SU-DHL-6 (cell line): ENCODE measurements around the gene OR51V1.

Source experiments
- H2AFZ ChIP-seq: fragments of 200-600 bp; sonication (generic); 2 replicates; pipeline ENCODE4 v1.6.1; 2014; ENCODE audit warnings: low read depth, mild to moderate bottlenecking, moderate library complexity, mixed read lengths, antibody characterized with exemption, low read length; ENCODE audit not compliant: severe bottlenecking
- H3F3A ChIP-seq: fragments of 200-600 bp; shearing (Covaris generic); 2 replicates; pipeline ENCODE4 v1.6.0; 2016; ENCODE audit warnings: antibody characterized with exemption, mild to moderate bottlenecking; ENCODE audit not compliant: insufficient read depth
- H3K27ac ChIP-seq: fragments of 200-600 bp; sonication (generic); 2 replicates; pipeline ENCODE4 v1.5.1; 2016; ENCODE audit warnings: low read depth, mild to moderate bottlenecking, low read length, moderate library complexity, mixed read lengths
- H3K27me3 ChIP-seq: fragments of 200-600 bp; sonication (generic), shearing (Covaris generic); 2 replicates; pipeline ENCODE4 v1.6.0; 2014; ENCODE audit warnings: mild to moderate bottlenecking, low read length
- H3K36me3 ChIP-seq: fragments of 200-600 bp; sonication (generic); 2 replicates; pipeline ENCODE4 v1.6.1; 2014; ENCODE audit warnings: mild to moderate bottlenecking, low read length, mixed read lengths
- H3K4me2 ChIP-seq: fragments of 300-600, 200-600 bp; shearing (Covaris generic), sonication (generic); 2 replicates; pipeline ENCODE4 v1.6.0; 2014; ENCODE audit warnings: low read length, low read depth, mild to moderate bottlenecking; ENCODE audit not compliant: poor library complexity, severe bottlenecking
- H3K4me3 ChIP-seq: fragments of 200-600 bp; sonication (generic); 2 replicates; pipeline ENCODE4 v1.5.1; 2014; ENCODE audit warnings: antibody characterized with exemption, low read length, mild to moderate bottlenecking, mixed read lengths; ENCODE audit not compliant: insufficient read depth, poor library complexity, severe bottlenecking
- H3K79me2 ChIP-seq: fragments of 200-600 bp; sonication (generic); 2 replicates; pipeline ENCODE4 v1.6.1; 2014; ENCODE audit warnings: mild to moderate bottlenecking, low read length, moderate library complexity; ENCODE audit not compliant: insufficient read depth
- H3K9ac ChIP-seq: fragments of 200-600 bp; sonication (generic); 2 replicates; pipeline ENCODE4 v1.7.0; 2014; ENCODE audit warnings: mild to moderate bottlenecking, low read length
- H3K9me2 ChIP-seq: fragments of 200-600 bp; sonication (generic); replicated peaks from 2 replicates; pipeline ENCODE4 v1.6.1; 2014; ENCODE audit warnings: low read length; ENCODE audit not compliant: insufficient read depth
- H3K9me3 ChIP-seq: fragments of 200-600 bp; sonication (generic); 2 replicates; pipeline ENCODE4 v1.6.1; 2014; ENCODE audit warnings: low read length, mixed read lengths; ENCODE audit not compliant: insufficient read depth
- H4K20me1 ChIP-seq: fragments of 200-600 bp; sonication (generic); 2 replicates; pipeline ENCODE4 v1.6.1; 2014; ENCODE audit warnings: low read depth, mild to moderate bottlenecking, antibody characterized with exemption, low read length, moderate library complexity, mixed read lengths
- EZH2phosphoT487 ChIP-seq: fragments of 200-600 bp; sonication (generic), shearing (Covaris generic); conservative IDR thresholded peaks from 2 replicates; pipeline ENCODE4 v1.6.1; 2018; ENCODE audit warnings: mild to moderate bottlenecking, antibody characterized with exemption, low read length, moderate library complexity, mixed read lengths
- TF ChIP-seq, protein P1 (sequence below): fragments of 200-600 bp; sonication (generic); IDR thresholded peaks from one replicate; pipeline ENCODE4 v1.5.1; 2017; ENCODE audit warnings: antibody characterized with exemption, mild to moderate bottlenecking, low read length, moderate library complexity; ENCODE audit not compliant: insufficient read depth, poor library complexity, severe bottlenecking

Gene OR51V1

DNA sequence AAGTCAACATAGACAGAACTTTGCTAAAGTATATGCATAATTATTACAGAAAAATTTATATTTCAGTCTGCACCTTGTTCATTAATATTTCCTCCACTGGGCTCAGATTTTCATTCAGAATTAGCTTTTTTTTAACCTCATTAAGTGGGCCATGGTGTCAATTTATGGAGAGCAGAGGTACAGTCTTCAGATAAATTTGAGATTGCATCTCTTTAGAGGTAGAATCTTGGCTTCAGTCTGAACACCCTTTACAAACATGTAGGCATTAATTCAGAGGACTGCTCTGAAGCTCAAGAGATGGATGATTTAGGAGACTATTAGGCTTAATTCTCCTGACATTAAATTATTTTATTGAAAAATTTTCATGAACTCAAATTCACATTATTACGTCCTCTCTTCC lies 29.8 kb upstream of the OR51V1 start:
- H4K20me1 ChIP-seq, result no peaks in the 10 kb centered on the region
- TF ChIP-seq, protein P1, sequence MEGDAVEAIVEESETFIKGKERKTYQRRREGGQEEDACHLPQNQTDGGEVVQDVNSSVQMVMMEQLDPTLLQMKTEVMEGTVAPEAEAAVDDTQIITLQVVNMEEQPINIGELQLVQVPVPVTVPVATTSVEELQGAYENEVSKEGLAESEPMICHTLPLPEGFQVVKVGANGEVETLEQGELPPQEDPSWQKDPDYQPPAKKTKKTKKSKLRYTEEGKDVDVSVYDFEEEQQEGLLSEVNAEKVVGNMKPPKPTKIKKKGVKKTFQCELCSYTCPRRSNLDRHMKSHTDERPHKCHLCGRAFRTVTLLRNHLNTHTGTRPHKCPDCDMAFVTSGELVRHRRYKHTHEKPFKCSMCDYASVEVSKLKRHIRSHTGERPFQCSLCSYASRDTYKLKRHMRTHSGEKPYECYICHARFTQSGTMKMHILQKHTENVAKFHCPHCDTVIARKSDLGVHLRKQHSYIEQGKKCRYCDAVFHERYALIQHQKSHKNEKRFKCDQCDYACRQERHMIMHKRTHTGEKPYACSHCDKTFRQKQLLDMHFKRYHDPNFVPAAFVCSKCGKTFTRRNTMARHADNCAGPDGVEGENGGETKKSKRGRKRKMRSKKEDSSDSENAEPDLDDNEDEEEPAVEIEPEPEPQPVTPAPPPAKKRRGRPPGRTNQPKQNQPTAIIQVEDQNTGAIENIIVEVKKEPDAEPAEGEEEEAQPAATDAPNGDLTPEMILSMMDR, result no peak
- TF ChIP-seq EZH2phosphoT487, result no peak
- H3K4me3 ChIP-seq, result no peak overlapping the region
- H3K9ac ChIP-seq, result no peak overlapping the region
- H3K9me3 ChIP-seq, result no peaks in the 10 kb centered on the region
- H3K36me3 ChIP-seq, result no peaks in the 10 kb centered on the region
- no peak overlapping the region for H3K27ac ChIP-seq
- no peaks in the 10 kb centered on the region for H3K9me2 ChIP-seq
- H3K27me3 ChIP-seq, result no peaks in the 10 kb centered on the region
- H3F3A ChIP-seq, result no peaks in the 10 kb centered on the region
- H3K79me2 ChIP-seq, result no peaks in the 10 kb centered on the region
- no peak overlapping the region for H3K4me2 ChIP-seq
- no peak overlapping the region for H2AFZ ChIP-seq

DNA sequence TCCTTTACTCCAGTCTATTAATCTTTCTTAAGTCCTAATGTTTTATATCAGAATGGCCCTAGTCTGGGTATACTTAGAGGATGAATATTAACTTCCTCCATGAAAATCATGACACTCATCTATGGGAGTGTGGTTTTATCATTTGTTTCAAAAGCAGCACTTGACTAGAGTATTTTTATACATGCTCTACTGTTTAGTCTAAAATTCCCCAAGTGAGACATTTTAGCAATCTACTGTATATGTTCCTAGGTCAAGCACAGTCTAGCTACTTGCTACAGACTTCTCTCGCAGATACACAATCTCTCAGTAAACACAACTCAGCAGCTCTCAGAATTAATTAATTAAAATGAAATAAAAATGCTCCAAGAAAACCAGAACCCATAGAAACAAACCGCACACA lies 29.3 kb upstream of the OR51V1 start:
- no peak overlapping the region for H3K9ac ChIP-seq
- no peaks in the 10 kb centered on the region for H3K9me3 ChIP-seq
- no peaks in the 10 kb centered on the region for H3F3A ChIP-seq
- H2AFZ ChIP-seq, result no peak overlapping the region
- no peaks in the 10 kb centered on the region for H3K27me3 ChIP-seq
- no peaks in the 10 kb centered on the region for H3K36me3 ChIP-seq
- H4K20me1 ChIP-seq, result no peaks in the 10 kb centered on the region
- no peak overlapping the region for H3K4me3 ChIP-seq
- H3K79me2 ChIP-seq, result no peaks in the 10 kb centered on the region
- no peaks in the 10 kb centered on the region for H3K9me2 ChIP-seq
- TF ChIP-seq, protein P1, result no peak
- no peak for TF ChIP-seq EZH2phosphoT487
- H3K27ac ChIP-seq, result no peak overlapping the region
- H3K4me2 ChIP-seq, result no peak overlapping the region

DNA sequence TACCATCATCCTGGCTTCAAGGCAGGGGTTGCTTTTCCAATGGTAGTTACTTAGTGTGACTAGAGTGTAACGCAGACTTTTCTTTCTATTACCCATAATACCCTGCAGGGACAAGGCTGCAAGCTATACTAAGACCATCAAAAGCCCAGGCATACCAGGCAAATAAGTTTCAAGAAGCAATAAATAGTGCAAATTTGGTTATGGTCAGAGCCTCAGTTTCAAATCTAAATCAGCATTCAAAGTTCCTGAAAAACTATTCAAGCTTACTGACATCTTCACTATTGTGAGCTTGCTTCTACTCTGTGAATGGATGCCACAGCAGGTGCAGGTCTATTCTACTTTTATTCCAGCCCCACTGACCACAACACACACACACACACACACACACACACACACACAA lies 28.9 kb upstream of the OR51V1 start:
- Histone ChIP-seq H3K36me3 (no peaks in the 10 kb centered on the region), H3K27ac (no peak overlapping the region), H3K4me3 (no peak overlapping the region), H3K9me2 (no peaks in the 10 kb centered on the region), H3K9me3 (no peaks in the 10 kb centered on the region), H3F3A (no peaks in the 10 kb centered on the region), H2AFZ (no peak overlapping the region), H3K79me2 (no peaks in the 10 kb centered on the region), H3K4me2 (no peak overlapping the region), H3K9ac (no peak overlapping the region), H4K20me1 (no peaks in the 10 kb centered on the region), H3K27me3 (no peaks in the 10 kb centered on the region)
- no peak for TF ChIP-seq EZH2phosphoT487

DNA sequence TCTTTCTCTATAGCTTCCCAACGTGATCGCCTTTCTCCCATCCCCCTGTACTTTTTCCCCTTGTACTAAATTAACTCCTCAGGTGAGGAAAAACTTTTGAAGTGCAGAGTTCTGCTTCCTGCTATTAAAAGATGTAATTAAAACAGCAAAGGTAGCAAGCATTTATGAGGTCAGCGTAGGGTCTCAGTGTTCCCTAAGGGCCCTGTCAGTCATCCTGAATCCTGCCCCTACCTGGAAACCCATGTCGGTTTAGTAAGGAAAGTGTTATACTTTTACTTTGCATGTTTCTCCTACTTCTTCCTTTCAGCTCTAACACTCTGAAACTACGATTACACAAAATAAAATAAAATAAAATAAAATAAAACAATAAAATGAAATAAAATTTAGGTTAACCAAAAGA lies 27.6 kb upstream of the OR51V1 start:
- no peaks in the 10 kb centered on the region for H3K79me2 ChIP-seq
- no peaks in the 10 kb centered on the region for H3F3A ChIP-seq
- no peaks in the 10 kb centered on the region for H4K20me1 ChIP-seq
- no peaks in the 10 kb centered on the region for H3K36me3 ChIP-seq
- H3K4me3 ChIP-seq, result no peak overlapping the region
- no peaks in the 10 kb centered on the region for H3K9me2 ChIP-seq
- no peak overlapping the region for H3K9ac ChIP-seq
- H3K27ac ChIP-seq, result no peak overlapping the region
- TF ChIP-seq EZH2phosphoT487, result no peak
- TF ChIP-seq, protein P1, result no peak
- no peak overlapping the region for H3K4me2 ChIP-seq
- no peak overlapping the region for H2AFZ ChIP-seq
- no peaks in the 10 kb centered on the region for H3K9me3 ChIP-seq
- H3K27me3 ChIP-seq, result no peaks in the 10 kb centered on the region
